ENCODE measurements around the gene MAMDC4.

Gene MAMDC4

GRCh38 chr9:136857581-136858412 lies 5.7 kb downstream of the MAMDC4 start:
- Histone ChIP-seq H3K27ac (replicated peaks) (no peak overlapping the region), H3K27me3 (ENCODE audit: insufficient read depth, poor library complexity, severe bottlenecking) (no peaks in the 10 kb centered on the region), H3K4me3 (replicated peaks; ENCODE audit: insufficient read depth, low read length) (no peak overlapping the region)
- DNase-seq (ENCODE audit: low read depth in 1 of 2, low spot score in 1 of 2), result no peak
- TF ChIP-seq REST (IDR thresholded peaks at IDR 0.05; ENCODE audit: insufficient replicate concordance, low read depth) (no peak), GABPA (IDR thresholded peaks at IDR 0.05; ENCODE audit: low read depth) (no peak), CTCF (IDR thresholded peaks at IDR 0.05; ENCODE audit: insufficient read depth, low read length) (no peak), SPI1 (IDR thresholded peaks at IDR 0.05; ENCODE audit: borderline replicate concordance, low read depth) (no peak), POLR2AphosphoS5 (IDR thresholded peaks at IDR 0.05; ENCODE audit: low read depth) (no peak)

- no peak for DNase-seq (ENCODE audit: low read depth in 1 of 2, low spot score in 1 of 2)
- no peaks in the 10 kb centered on the region for H3K27me3 ChIP-seq (ENCODE audit: insufficient read depth, poor library complexity, severe bottlenecking)
- TF ChIP-seq GABPA (IDR thresholded peaks at IDR 0.05; ENCODE audit: low read depth) (no peak), REST (IDR thresholded peaks at IDR 0.05; ENCODE audit: insufficient replicate concordance, low read depth) (no peak), POLR2AphosphoS5 (IDR thresholded peaks at IDR 0.05; ENCODE audit: low read depth) (no peak)
- H3K4me3 ChIP-seq (replicated peaks; ENCODE audit: insufficient read depth, low read length), result no peak overlapping the region
- no peak overlapping the region for H3K27ac ChIP-seq (replicated peaks)
Observed at GRCh38 chr9:136858452-136858843, 6.3 kb downstream of the MAMDC4 start.

- no peak for DNase-seq (ENCODE audit: low read depth in 1 of 2, low spot score in 1 of 2)
- Histone ChIP-seq H3K27ac (replicated peaks) (no peak overlapping the region), H3K27me3 (ENCODE audit: insufficient read depth, poor library complexity, severe bottlenecking) (no peaks in the 10 kb centered on the region), H3K4me3 (replicated peaks; ENCODE audit: insufficient read depth, low read length) (no peak overlapping the region)
- TF ChIP-seq REST (IDR thresholded peaks at IDR 0.05; ENCODE audit: insufficient replicate concordance, low read depth) (no peak), POLR2AphosphoS5 (IDR thresholded peaks at IDR 0.05; ENCODE audit: low read depth) (no peak)
Observed at GRCh38 chr9:136858844-136859757, 7.0 kb downstream of the MAMDC4 start.
